GM19395 (cell line): ENCODE results near the gene CAMK1D.
"Not testable (repeated sequence)": the region's sequence is repeated elsewhere in the genome, so short reads cannot be mapped to it uniquely, and the experiment has no call there.

Experiments used
- ATAC-seq: cut with Tn5 transposase; IDR thresholded peaks from one replicate; pipeline ENCODE4 v1.9.1; 2021; ENCODE audit warnings: mild to moderate bottlenecking, moderate library complexity; ENCODE audit not compliant: unreplicated experiment

The CAMK1D gene

DNA sequence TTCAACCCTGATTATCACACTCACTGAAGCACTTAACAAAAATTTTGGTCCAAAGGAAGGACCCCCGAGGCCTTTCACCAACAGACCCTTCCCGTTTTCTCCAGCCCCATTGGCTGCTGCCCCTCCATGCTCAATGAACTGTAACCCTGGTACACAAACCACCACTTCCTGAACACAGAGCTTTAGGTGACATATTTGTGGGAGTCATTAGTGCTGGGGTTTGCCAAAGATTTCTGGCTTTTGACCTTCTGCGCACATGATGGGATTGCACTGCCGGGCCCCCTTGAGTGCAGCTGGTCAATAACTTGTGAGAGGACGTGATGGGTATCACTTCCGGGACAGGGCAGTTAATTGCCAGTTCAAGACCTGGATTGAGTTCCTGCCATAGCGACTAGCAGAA, 9.0 kb upstream of the CAMK1D start:
- ATAC-seq: no peak

DNA sequence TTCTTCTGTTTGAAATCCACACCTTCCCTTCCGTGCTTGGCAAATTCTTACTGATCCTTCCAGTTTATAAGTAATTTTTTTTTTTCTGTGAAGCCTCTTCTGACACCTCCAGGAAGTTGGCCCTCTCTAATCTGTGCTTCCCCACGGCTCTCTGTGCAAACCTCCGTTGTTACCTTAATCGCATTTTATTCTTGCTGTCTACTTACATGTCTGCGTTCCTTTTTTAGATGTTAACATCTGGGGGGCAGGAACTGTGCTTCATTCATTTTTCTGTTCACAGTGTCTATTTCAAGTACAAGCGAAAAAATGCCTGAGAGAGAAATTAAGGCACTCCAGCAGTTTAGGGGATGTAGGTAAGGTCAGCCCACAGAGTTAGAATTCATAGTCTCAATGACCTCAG, 8.4 kb upstream of the CAMK1D start:
- no peak for ATAC-seq

DNA sequence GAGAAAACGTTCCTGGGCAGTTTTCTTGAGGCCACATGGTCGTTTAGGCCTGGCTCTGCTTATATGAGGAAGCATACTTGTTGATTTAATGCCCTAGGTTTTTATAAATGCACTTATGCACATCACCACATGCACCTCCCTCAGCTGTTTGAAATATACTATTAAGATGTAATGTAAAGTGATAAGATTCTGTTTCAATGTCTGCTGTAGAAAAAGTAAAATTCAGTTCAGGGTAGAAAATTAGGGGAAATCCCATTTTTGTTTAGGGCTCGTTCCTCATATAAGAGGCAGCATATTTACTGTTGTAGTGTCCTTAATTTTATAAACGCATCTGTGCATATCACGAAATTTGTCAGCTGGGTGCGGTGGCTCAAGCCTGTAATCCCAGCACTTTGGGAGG, 7.8 kb upstream of the CAMK1D start:
- no peak for ATAC-seq

DNA sequence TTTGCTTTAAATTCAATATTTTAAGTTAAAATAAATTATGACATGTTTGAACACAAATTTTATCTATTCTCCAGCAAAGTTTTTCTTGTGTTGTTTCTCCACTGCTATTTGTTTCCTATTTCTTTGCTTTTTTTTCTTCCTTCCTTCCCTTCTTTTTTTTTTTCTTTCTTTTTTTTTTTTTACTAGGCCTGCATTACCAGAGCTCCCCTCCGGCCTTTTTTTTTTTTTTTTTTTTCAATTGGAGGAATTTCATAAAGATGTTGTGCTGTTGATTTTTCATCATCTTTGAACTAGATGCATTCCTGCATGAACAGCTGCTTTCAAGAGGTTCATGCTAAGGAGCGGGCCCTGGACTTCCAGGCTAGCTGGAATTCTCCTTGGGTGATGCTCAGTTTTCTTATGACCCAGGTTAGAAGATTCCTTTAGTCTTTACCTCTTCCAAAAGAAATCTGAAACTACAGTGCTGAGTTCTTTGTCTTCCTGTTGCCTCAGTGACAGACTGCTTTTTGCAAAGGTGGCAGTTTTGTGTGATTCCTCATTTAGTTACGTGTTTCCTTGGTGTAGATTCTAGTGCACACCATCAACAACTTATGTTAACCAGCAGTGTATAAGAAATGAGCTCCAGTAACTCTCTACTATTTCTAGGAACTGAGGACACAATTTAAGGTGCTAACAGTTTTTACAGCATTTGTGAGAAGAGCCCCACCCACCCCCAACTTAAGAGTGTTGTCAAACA, 4.8 kb upstream of the CAMK1D start:
- no peak for ATAC-seq

DNA sequence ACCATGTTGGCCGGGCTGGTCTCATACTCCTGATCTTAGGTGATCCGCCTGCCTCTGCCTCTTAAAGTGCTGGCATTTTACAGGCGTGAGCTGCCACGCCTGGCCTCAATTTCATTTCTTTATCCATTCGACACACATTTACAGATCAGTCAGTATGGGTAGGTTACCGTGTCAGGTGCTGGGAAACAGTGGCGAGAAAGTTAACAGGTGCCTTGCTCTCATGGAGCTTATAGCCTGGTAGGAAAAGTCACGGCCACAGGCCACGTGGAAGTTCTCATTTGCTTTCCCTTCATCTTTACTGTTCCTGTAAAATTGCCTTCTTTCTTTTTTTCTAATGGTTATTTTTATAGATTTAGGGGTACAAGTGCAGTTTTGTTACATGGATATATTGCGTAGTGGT, 2.6 kb upstream of the CAMK1D start:
- ATAC-seq: no peak

DNA sequence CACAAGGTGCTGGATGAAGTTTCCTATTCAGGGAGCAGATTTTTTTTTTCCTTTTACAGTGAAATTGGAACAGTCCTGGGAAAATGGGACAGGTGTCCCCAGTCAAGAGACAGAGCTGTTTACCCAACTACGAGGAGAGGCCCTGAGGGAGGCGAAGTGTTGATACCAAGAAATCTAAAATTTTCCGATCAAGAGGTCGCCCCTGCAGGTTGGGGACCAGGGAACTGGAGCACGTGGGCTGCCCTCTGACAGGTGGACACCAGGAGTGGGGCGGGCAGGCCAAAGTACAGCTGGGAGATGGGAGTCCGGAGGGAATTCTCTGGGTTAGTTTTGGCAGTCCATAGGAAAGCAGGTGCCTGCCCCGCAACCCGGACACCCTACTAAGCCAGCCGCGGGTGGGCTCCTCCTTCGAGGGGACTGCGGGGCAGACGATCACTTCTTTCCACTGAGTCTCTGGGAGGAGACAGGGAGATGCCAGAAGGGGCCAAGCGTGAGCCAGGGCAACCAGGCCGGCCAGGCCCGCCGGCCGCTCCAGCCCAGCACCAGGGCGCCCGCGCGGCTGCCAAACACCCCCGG, 965 bp upstream of the CAMK1D start:
- no peak for ATAC-seq

DNA sequence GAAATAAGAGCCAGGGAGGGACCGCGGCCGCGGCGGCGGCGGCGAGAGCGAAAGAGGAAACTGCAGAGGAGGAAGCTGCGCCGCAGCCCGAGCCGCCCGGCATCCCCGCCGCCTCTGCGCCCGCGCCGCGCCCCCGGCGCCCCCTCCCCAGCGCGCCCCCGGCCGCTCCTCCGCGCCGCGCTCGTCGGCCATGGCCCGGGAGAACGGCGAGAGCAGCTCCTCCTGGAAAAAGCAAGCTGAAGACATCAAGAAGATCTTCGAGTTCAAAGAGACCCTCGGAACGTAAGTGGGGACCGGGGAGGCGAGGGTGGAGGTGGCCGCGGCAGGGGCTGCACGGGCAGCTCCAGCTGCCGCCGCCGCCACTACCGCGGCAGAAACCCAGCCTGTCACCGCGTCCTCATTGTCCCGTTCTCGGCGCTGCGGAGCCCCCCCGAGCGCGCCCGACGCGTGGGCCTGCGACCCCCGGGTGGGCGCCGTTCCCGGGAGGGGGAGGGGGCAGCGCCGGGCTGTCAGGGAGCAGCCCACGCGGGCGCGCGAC, 351 bp downstream of the CAMK1D start:
- peak; percentile 47 for ATAC-seq

DNA sequence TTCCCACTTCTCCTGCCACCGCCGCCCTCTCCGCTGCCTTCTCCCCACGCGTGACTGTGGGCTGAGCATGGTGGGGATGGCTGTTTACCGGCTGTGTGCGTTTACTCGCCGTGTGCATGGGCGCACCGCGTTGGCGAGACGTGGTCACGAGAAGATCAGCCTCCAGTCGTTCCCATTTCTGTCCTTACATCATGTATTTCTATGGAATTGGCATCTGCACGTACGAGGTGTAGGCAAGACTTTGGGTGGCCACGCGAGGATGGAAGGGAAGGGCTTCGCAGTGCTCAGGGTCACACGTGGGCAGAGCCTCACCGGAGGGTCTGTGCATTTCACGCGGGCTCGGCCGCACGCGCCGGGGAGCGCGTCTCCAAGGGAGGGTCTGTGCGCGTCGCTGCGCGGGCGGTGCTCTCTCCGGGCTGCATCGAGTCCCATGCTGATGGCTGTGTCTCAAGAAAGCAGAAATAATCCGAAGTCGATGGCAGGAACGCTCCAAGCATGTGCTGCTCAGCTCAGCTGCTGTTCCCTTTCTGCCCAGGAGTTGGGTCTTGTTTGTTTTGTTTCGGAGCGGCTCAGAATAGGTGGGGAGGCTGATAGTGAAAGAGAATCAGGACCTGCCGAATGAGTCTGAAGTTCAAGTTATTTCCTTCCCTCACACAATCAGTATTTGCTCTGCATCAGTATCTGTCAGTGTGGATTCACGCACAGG, 973 bp downstream of the CAMK1D start:
- peak; percentile 47 for ATAC-seq

DNA sequence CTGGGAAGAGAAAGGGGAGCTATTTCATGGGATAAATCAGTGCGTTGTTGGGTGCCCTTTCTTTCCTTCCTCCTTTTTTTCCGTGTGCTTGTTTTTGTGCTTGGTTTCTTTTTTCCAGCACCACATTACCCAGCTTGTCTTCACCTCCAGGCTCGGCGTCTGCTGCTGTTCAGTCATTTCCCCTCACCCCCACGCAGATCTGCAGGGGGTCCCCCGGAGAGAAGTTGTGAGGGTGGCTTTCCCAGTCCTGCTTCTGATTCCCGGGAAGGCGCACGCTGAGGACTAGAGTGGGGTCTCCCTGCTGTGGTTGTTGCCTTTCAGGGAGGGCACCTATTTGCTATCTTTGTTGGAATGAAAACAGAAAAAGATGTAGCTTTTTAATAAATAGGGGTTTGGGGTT, 1.6 kb downstream of the CAMK1D start:
- no peak for ATAC-seq

DNA sequence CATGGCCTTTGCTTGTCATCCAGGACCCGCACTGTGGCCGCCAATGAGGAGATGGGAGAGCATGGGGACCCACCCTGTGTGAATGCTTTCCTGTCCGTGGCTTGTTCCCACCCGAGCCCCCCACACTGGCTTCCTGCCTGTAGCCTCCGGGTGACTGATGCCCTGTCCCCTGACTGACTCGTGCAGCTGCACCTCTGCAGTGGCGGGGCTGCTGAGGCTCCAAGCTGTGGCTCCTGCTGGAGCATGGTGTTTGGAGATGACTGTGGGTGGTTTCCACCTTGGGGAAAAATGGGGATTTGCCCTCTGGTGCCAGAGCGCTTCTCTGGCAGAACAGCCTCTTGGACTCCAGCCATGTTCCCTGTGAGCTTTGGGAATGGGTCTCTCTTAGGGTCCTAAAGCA, 2.1 kb downstream of the CAMK1D start:
- no peak for ATAC-seq

DNA sequence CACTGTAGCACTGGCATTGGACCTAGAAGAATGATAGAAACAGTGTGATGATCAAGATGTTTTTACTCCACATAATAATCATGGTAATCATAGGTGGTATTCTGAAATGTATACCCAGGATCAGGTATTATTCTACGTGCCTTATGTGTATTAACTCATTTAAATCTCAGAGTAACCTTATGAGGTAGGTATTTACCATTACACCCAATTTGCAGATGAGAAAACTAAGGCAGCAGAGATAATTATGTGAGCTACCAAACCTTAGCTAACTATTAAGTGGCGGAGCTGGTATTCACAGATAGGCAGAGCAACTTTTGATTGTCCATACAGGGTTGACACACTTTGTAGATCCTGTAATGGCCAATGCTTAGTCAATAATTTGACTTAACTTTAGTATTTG, 2.5 kb downstream of the CAMK1D start:
- no peak for ATAC-seq

DNA sequence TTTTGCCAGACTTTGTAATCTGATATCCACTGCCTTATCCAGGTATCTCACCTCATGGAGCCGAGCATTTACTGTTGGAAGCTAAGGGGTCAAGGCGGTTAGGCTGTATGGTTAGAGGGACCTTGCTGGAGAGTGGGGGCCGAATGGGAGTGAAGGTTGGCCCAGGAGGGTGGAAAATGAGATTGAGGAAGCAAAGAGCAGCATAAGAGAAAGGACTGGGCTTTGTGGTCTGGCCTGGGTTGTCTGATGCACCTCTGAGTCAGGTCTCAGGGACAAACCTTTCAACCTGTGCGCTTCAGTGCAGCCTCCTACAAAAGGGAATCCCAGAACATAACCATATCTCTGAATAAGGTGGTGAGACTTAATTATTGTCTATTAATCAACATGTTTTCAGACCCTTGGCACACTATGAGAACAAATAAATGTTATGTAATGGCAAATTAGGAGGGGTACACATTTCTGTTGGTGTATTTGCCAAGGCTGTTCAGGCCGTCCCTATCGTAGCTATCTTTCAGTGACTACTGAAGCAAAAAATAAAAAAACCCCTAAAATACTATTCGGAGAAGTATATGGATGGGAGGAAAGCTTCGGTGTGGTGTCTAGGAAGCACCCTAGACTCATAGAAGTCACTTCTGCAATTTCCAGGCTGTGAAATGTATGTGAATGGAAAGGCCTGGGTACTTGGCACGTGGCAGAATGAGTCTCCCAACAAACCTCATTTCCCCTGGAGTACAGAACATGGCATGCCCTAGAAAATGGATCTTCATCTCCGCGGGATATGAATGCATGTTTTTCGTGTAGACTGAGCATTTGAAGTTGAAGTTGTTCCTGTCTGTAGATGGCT, 4.3 kb downstream of the CAMK1D start:
- no peak for ATAC-seq

DNA sequence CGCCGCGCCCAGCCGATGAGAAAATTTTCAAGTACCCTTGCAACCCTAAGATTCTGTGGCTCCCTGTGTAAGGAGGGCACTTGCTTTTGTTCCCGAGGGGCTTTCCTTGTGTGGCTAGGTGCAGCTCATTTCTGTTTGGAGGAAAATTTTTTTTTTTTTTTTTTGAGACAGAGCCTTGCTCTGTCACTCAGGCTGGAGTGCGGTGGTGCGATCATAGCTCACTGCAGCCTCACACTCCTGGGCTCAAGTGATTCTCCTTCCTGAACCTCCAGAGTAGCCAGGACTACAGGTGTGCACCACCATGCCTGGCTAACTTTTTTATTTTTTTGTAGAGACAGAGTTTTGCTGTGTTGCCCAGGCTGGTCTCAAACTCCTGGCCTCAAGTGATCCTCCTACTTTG, 5.3 kb downstream of the CAMK1D start:
- not testable (repeated sequence) for ATAC-seq

DNA sequence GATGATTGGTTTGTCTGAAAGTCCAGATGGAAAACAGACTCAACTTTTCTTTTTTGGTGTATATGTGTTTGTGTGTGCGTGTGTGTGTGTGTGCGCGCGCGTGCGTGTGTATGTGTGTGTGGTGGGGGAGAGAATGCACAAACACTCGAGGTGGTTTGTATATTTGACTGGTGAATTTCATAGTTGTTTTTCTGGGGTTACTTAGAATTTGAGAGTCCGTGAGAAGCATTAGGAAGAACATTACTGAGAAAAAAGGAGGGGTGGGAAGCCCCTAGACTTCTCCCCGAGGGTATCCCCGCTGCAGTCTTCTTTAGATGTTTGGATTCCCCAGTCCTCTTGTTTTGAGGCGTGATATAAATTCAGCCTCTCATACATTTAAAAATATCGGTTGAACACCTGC, 6.0 kb downstream of the CAMK1D start:
- ATAC-seq: no peak

DNA sequence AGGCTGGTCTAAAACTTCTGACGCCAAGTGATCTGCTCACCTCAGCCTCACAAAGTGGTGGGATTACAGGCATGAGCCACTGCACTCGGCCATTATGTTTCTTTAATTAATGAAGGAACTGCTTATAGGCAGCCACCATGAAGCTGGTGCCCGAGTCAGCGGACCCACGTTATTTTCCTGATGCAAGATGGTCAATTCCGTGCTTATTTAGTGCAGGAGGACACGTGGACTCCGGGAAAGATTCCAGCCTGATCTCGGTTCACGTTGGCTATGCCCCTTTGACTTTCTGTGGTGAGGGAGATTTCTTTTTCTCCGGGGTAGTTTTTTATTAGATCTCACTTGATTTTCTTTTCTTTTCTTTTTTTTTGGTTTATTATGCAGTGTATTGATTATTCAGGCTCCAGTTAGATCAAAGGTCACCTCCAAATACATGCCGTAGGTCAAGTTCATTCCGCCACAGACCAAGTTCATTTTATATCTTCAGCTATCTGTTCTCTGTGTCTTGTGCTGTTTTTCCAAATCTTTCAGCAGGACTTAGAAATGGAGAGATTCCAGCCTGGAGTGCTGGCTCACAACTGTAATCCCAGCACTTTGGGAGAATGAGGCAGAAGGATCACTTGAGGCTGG, 8.3 kb downstream of the CAMK1D start:
- no peak for ATAC-seq

DNA sequence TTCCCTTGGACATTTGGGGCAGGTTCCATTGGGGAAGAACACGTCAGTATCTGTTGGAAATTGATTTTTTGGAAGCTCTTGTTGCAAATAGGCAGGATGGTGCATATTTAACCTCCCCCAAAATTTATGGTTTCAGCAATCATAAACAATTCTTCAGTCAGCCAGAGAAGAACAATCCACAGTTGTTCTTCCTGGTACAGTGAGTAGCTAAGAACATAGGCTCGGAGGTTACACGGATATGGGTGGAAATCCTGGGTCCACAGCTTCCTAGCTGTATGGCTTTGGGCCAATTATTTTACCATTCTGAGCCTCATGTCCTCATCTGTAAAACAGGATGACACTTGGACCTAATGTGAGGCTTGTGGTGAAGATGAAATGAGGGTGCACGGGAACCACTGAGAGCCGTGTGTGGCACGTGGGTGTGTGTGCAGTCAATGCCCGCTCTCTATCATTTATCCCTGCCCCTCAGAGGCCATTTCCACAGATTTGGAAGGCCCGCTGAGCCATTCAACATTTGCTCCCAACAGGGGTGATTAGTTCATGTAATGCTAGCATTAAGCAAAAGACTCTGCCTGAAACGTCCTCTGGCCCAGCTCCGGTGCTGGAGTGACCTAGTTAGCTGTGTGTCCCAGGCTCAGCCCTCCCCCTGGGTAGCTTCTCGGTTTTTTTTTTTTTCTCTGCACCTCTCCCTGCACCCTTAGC, 9.7 kb downstream of the CAMK1D start:
- ATAC-seq: no peak

DNA sequence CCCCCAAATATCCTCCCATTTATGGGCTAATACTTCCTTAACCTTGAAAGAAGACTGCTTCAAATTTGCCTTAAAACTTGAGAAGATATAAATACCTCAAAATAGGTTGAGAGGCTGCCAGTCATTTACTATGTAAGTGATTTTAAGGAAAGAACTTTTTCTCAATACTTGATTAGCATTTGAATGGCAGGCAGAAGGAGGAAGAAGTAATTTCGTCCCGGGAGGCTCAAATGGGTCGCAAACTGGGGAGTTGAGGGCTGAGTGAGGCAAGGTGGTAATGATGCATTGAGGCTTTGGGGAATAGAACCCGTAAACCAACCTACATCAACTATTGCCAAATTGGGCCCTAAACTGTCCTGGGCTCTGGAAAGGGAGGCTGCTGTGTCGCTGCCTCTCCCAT, 11.1 kb downstream of the CAMK1D start:
- no peak for ATAC-seq

DNA sequence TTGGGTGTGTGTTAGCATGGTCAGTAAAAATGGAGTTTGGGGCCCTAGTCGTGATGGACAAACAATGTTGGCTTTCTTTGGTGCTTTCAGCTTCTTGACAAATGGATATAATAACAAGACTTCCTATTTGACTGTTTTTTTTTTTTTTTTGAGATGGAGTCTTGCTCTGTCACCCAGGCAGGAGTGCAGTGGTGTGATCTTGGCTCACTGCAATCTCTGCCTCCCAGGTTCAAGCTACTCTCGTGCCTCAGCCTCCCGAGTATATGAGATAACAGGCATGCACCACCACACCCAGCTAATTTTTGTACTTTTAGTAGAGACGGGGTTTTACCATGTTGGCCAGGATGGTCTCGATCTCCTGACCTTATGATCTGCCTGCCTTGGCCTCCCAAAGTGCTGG, 11.8 kb downstream of the CAMK1D start:
- ATAC-seq: not testable (repeated sequence)

DNA sequence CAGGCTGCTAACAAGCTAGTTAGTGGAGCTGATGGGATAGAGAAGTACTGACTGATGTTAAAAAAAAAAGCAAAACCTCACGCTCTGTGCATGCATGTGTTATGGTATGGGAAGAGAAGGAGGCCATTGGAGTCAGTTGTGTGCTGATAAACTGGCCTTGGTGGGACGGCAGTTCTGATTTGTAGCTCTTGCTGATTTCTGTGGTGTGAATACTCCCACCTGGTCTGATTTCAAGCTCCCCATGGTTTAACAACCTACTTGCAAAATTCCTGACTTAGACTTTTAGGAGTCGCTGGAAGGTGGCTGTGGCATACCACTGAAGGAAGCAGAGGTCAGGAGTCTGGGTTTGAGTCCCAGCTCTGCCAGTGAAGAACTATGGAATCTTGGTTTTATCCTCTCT, 15.2 kb downstream of the CAMK1D start:
- ATAC-seq: no peak

DNA sequence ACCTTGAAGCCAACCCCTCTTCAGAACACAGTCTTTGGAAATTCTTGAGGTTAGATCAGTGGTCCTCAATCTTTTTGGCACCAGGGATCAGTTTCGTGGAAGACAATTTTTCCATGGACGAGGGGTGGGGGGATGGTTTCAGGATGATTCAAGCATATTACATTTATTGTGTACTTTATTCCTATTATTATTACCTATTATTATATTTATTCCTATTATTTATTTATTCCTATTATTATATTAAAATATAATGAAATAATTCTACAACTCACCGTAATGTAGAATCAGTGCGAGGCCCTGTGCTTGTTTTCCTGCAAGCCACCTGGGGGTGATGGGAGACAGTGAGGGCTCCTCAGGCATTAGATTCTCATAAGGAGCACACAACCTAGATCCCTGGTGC, 17.9 kb downstream of the CAMK1D start:
- ATAC-seq: no peak
